Activated CD4-positive, alpha-beta memory T cell treated with anti-CD3 and anti-CD28 coated beads, Interleukin-2, amount 10 ng/mL, durations not matched to agents 7 days and 5 days (primary cell): ENCODE data around the gene KRTAP10-2. TPM values are rescaled to one million over a fixed set of nuclear protein-coding genes. Genes with fewer than 3 reads are reported as not detected.
"Not testable (repeated sequence)": the region's sequence is repeated elsewhere in the genome, so short reads cannot be mapped to it uniquely, and the experiment has no call there.

Experiments used
- CTCF ChIA-PET: fragments of 350-600 bp; sonication (Branson Sonifier 250); formaldehyde crosslinking; loops from one replicate; lab custom pipeline; 2021; ENCODE audit warnings: antibody characterized with exemption, inconsistent platforms; lab: Charles Lee
- POLR2A ChIA-PET: fragments of 350-600 bp; sonication (Branson Sonifier 250); formaldehyde crosslinking; loops from one replicate; lab custom pipeline; 2021; ENCODE audit warnings: antibody characterized with exemption; lab: Charles Lee
- DNase-seq: peaks from one replicate; pipeline ENCODE4 v3.0.0-alpha.2; 2020
- H3K27ac Mint-ChIP-seq: one replicate; pipeline ENCODE4 v1.8.0; 2021; ENCODE audit warnings: mild to moderate bottlenecking, mixed read lengths
- H3K27me3 Mint-ChIP-seq: one replicate; pipeline ENCODE4 v1.8.0; 2021; ENCODE audit warnings: mixed read lengths
- H3K36me3 Mint-ChIP-seq: one replicate; pipeline ENCODE4 v1.8.0; 2021; ENCODE audit warnings: low read depth, mixed read lengths
- H3K4me1 Mint-ChIP-seq: one replicate; pipeline ENCODE4 v1.8.0; 2021; ENCODE audit warnings: mixed read lengths
- H3K4me3 Mint-ChIP-seq: one replicate; pipeline ENCODE4 v1.8.0; 2021; ENCODE audit warnings: mild to moderate bottlenecking, mixed read lengths
- H3K9me3 Mint-ChIP-seq: one replicate; pipeline ENCODE4 v1.8.0; 2021; ENCODE audit warnings: mixed read lengths
- total RNA-seq, 2 experiments: library from RNA; stranded (reverse); gene quantifications; one replicate each; pipeline ENCODE4 v1.2.3, GENCODE V29; 2021

KRTAP10-2 gene
- total RNA-seq, 2 experiments from 2014 or later = not detected

- POLR2A ChIA-PET = no interaction called here
- Mint-ChIP-seq H3K4me3 (no peak overlapping the region), H3K27ac (no peak overlapping the region), H3K4me1 (peaks cover 11% of the 10 kb centered on the region), H3K9me3 (peaks cover under 1% of the 10 kb centered on the region), H3K36me3 (peaks cover 2% of the 10 kb centered on the region), H3K27me3 (no peaks in the 10 kb centered on the region)
- CTCF ChIA-PET = no interaction called here
- no peak for DNase-seq
These were observed 1.4 kb upstream of the KRTAP10-2 start for GRCh38 chr21:44552681-44553080.

GRCh38 chr21:44552136-44552535 lies 831 bp upstream of the KRTAP10-2 start:
- no peak for DNase-seq
- H3K4me3 Mint-ChIP-seq = no peak overlapping the region
- H3K9me3 Mint-ChIP-seq = peaks cover 6% of the 10 kb centered on the region
- H3K27me3 Mint-ChIP-seq = no peaks in the 10 kb centered on the region
- H3K36me3 Mint-ChIP-seq = peaks cover 8% of the 10 kb centered on the region
- peaks cover 16% of the 10 kb centered on the region for H3K4me1 Mint-ChIP-seq
- H3K27ac Mint-ChIP-seq = no peak overlapping the region
- POLR2A ChIA-PET = no interaction called here
- CTCF ChIA-PET = no interaction called here

GRCh38 chr21:44550807-44551206 lies 498 bp downstream of the KRTAP10-2 start:
- ChIA-PET CTCF (no interaction called here), POLR2A (interaction anchor here (0.6 kb wide), 1 partner anchor 17 kb away, joined by 3 read pairs; no protein-coding TSS in a partner anchor)
- DNase-seq = no peak
- Mint-ChIP-seq H3K4me1 (peaks cover 20% of the 10 kb centered on the region), H3K9me3 (peaks cover 13% of the 10 kb centered on the region), H3K27me3 (no peaks in the 10 kb centered on the region), H3K27ac (no peak overlapping the region), H3K4me3 (no peak overlapping the region), H3K36me3 (peaks cover 18% of the 10 kb centered on the region)

- peaks cover 18% of the 10 kb centered on the region for H3K9me3 Mint-ChIP-seq
- not testable (repeated sequence) for H3K27ac Mint-ChIP-seq
These were observed 1.0 kb downstream of the KRTAP10-2 start for GRCh38 chr21:44550285-44550684.

GRCh38 chr21:44549525-44550211 lies 1.6 kb downstream of the KRTAP10-2 start:
- Mint-ChIP-seq H3K4me1 (peaks cover 20% of the 10 kb centered on the region), H3K36me3 (peaks cover 22% of the 10 kb centered on the region), H3K9me3 (peaks cover 18% of the 10 kb centered on the region), H3K4me3 (no peak overlapping the region), H3K27me3 (peaks cover 2% of the 10 kb centered on the region), H3K27ac (no peak overlapping the region)
- DNase-seq = peak; percentile 13
- POLR2A ChIA-PET = interaction anchor here (0.7 kb wide), 1 partner anchor 69 kb away, joined by 3 read pairs; no protein-coding TSS in a partner anchor
- CTCF ChIA-PET = interaction anchor here (1.1 kb wide), 1 partner anchor 39 kb away, joined by 3 read pairs; no protein-coding TSS in a partner anchor

More at GRCh38 chr21:44550285-44550684, 1.0 kb downstream of the KRTAP10-2 start:
- peak; percentile 15 for DNase-seq
- POLR2A ChIA-PET, H3K4me3 Mint-ChIP-seq, H3K27me3 Mint-ChIP-seq: not testable (repeated sequence)
- Mint-ChIP-seq H3K36me3 (peaks cover 22% of the 10 kb centered on the region), H3K4me1 (peaks cover 20% of the 10 kb centered on the region)
- CTCF ChIA-PET = interaction anchor here (1.1 kb wide), 1 partner anchor 40 kb away, joined by 3 read pairs; no protein-coding TSS in a partner anchor

- ChIA-PET POLR2A (interaction anchor here (0.7 kb wide), 1 partner anchor 70 kb away, joined by 3 read pairs; no protein-coding TSS in a partner anchor), CTCF (no interaction called here)
- peaks cover 22% of the 10 kb centered on the region for H3K36me3 Mint-ChIP-seq
- no peak overlapping the region for H3K4me3 Mint-ChIP-seq
- H3K4me1 Mint-ChIP-seq = peaks cover 20% of the 10 kb centered on the region
- no peak overlapping the region for H3K27ac Mint-ChIP-seq
- DNase-seq = no peak
- peaks cover 2% of the 10 kb centered on the region for H3K27me3 Mint-ChIP-seq
- H3K9me3 Mint-ChIP-seq = peaks cover 18% of the 10 kb centered on the region
These were observed 2.4 kb downstream of the KRTAP10-2 start for GRCh38 chr21:44548922-44549321.

GRCh38 chr21:44548381-44548780 lies 2.9 kb downstream of the KRTAP10-2 start:
- CTCF ChIA-PET = no interaction called here
- Mint-ChIP-seq H3K4me1 (peaks cover 20% of the 10 kb centered on the region), H3K9me3 (peaks cover 18% of the 10 kb centered on the region), H3K27me3 (peaks cover 2% of the 10 kb centered on the region), H3K27ac (no peak overlapping the region), H3K4me3 (no peak overlapping the region), H3K36me3 (peaks cover 22% of the 10 kb centered on the region)
- no peak for DNase-seq
- POLR2A ChIA-PET = interaction anchor here (1.4 to 1.7 kb wide), 3 partner anchors 71 to 253 kb away, joined by 4 to 8 read pairs (median 6); partner anchors contain the start of genes KRTAP12-3 and UBE2G2

- H3K36me3 Mint-ChIP-seq = peaks cover 22% of the 10 kb centered on the region
- peak overlapping the region; percentile 46 for H3K27ac Mint-ChIP-seq
- peaks cover 18% of the 10 kb centered on the region for H3K9me3 Mint-ChIP-seq
- H3K4me3 Mint-ChIP-seq = peak overlapping the region; percentile 45
- peak; percentile 53 for DNase-seq
- CTCF ChIA-PET = interaction anchor here (0.9 to 1.1 kb wide), 2 partner anchors 10 to 37 kb away, joined by 3 to 4 read pairs; no protein-coding TSS in a partner anchor
- POLR2A ChIA-PET = interaction anchor here (0.9 to 1.7 kb wide), 5 partner anchors 34 to 254 kb away, joined by 3 to 8 read pairs (median 4); partner anchors contain the start of genes KRTAP12-3 and UBE2G2
- H3K4me1 Mint-ChIP-seq = peaks cover 20% of the 10 kb centered on the region
- peaks cover 2% of the 10 kb centered on the region for H3K27me3 Mint-ChIP-seq
These were observed 3.5 kb downstream of the KRTAP10-2 start for GRCh38 chr21:44547656-44548331.

GRCh38 chr21:44544566-44544965 lies 6.7 kb downstream of the KRTAP10-2 start:
- peaks cover 4% of the 10 kb centered on the region for H3K27me3 Mint-ChIP-seq
- peaks cover 22% of the 10 kb centered on the region for H3K36me3 Mint-ChIP-seq
- DNase-seq = no peak
- ChIA-PET POLR2A (no interaction called here), CTCF (no interaction called here)
- no peak overlapping the region for H3K27ac Mint-ChIP-seq
- H3K9me3 Mint-ChIP-seq = peaks cover 18% of the 10 kb centered on the region
- peaks cover 20% of the 10 kb centered on the region for H3K4me1 Mint-ChIP-seq
- no peak overlapping the region for H3K4me3 Mint-ChIP-seq

GRCh38 chr21:44542716-44543115 lies 8.6 kb downstream of the KRTAP10-2 start:
- Mint-ChIP-seq H3K36me3 (peaks cover 20% of the 10 kb centered on the region), H3K27ac (no peak overlapping the region), H3K9me3 (peaks cover 17% of the 10 kb centered on the region), H3K27me3 (peaks cover 4% of the 10 kb centered on the region), H3K4me1 (peaks cover 9% of the 10 kb centered on the region), H3K4me3 (no peak overlapping the region)
- CTCF ChIA-PET = no interaction called here
- DNase-seq = no peak
- POLR2A ChIA-PET = no interaction called here

- peaks cover 6% of the 10 kb centered on the region for H3K27me3 Mint-ChIP-seq
- DNase-seq = no peak
- H3K36me3 Mint-ChIP-seq = peaks cover 5% of the 10 kb centered on the region
- ChIA-PET POLR2A (no interaction called here), CTCF (no interaction called here)
- H3K4me1 Mint-ChIP-seq = no peaks in the 10 kb centered on the region
- no peak overlapping the region for H3K27ac Mint-ChIP-seq
- peaks cover 5% of the 10 kb centered on the region for H3K9me3 Mint-ChIP-seq
- no peak overlapping the region for H3K4me3 Mint-ChIP-seq
These were observed 10.5 kb downstream of the KRTAP10-2 start for GRCh38 chr21:44540741-44541288.

- Mint-ChIP-seq H3K4me1 (no peaks in the 10 kb centered on the region), H3K27ac (no peak within 1 kb of the TSS), H3K27me3 (peaks cover 4% of the 10 kb centered on the region), H3K9me3 (no peaks in the 10 kb centered on the region), H3K4me3 (no peak within 1 kb of the TSS), H3K36me3 (no peaks in the 10 kb centered on the region)
- ChIA-PET POLR2A (no interaction called here), CTCF (no interaction called here)
- no peak for DNase-seq
These were observed 11.2 kb downstream of the KRTAP10-2 start, which contains the start of gene KRTAP10-1 for GRCh38 chr21:44539991-44540666. Gene KRTAP10-1, minus strand, starts transcription at chr21:44540195. Its CDS starts 45 bp downstream, at chr21:44540150.
